Prostate gland (tissue), 2 donors: ENCODE measurements around the gene CFC1.
"Not testable (repeated sequence)": the region's sequence is repeated elsewhere in the genome, so short reads cannot be mapped to it uniquely, and the experiment has no call there.

Source experiments
- POLR2A ChIP-seq: fragments of 450-650 bp; IDR thresholded peaks from one replicate; pipeline ENCODE4 v1.6.1; 2016; ENCODE audit warnings: antibody characterized with exemption, mild to moderate bottlenecking
- TF ChIP-seq, protein P1 (sequence below), 4 experiments: fragments of 200-600 bp in 2 of 4; fragments of 450-650 bp in 2 of 4; sonication (generic) in 2 of 4; IDR thresholded peaks; 1 replicate in 3 of 4; 2 replicates in 1 of 4; pipeline ENCODE4 v1.5.1; 2016 to 2019; ENCODE audit warnings: antibody characterized with exemption in 4 of 4, mild to moderate bottlenecking in 2 of 4, moderate library complexity in 2 of 4

GRCh38 chr2:130628784-130629475, 29.6 kb upstream of the CFC1 start:
- TF ChIP-seq, protein P1, sequence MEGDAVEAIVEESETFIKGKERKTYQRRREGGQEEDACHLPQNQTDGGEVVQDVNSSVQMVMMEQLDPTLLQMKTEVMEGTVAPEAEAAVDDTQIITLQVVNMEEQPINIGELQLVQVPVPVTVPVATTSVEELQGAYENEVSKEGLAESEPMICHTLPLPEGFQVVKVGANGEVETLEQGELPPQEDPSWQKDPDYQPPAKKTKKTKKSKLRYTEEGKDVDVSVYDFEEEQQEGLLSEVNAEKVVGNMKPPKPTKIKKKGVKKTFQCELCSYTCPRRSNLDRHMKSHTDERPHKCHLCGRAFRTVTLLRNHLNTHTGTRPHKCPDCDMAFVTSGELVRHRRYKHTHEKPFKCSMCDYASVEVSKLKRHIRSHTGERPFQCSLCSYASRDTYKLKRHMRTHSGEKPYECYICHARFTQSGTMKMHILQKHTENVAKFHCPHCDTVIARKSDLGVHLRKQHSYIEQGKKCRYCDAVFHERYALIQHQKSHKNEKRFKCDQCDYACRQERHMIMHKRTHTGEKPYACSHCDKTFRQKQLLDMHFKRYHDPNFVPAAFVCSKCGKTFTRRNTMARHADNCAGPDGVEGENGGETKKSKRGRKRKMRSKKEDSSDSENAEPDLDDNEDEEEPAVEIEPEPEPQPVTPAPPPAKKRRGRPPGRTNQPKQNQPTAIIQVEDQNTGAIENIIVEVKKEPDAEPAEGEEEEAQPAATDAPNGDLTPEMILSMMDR (IDR thresholded peaks at IDR 0.05), result not testable (repeated sequence)
- not testable (repeated sequence) for TF ChIP-seq POLR2A
